ENCODE results near the gene TOM1L2. TPM values are rescaled to one million over a fixed set of nuclear protein-coding genes. Genes with fewer than 3 reads are reported as not detected.

TOM1L2 gene
- total RNA-seq, 1 donor from 2014 or later: 88.6 TPM

DNA sequence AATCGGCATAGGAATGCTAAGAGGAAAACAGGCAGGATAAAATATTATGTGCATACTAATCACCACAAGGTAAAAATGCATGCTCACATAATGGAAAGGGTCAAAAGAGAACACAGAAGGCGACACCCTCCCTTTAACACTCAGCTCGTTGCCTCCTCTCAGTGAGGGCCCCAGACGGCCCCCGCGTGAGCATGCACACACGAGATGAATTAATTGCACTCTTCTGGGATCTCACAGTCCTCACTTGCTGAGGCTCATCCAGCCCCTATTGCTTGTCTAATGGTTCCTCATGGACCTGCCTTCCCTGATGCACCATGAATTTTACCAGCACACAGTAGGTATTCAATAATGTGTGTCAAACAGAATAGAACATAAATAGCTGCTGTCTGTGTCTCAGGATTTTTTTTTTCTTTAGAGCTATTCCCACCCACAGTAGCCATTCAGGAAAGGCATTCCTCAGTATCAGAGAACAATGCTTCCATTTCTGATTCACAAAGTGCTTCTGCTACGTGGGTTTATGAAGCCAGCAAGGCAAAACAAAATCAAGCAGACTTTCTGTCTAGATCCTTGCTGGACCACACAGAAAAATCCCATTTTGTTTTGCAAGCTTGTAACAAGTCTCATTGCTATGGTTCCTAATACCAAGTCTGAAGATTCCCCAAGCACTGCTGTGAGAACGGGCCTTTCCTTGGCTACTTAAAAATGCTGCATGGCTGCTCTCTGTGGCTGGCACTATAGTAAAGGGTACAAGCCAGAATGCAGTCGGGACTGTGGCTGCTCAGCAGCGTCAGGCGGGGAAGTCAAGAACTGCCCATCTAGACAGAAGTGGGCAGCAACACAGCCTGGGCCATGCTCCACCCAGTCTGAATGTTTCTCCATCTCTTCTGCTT, 43.6 kb downstream of the TOM1L2 start:
- H3K4me3 ChIP-seq: no peak overlapping the region
- peaks cover 26% of the 10 kb centered on the region for H3K4me1 ChIP-seq
- H3K27ac ChIP-seq: no peak overlapping the region
- H3K9me3 ChIP-seq: no peaks in the 10 kb centered on the region
- TF ChIP-seq POLR2A (IDR thresholded peaks at IDR 0.05): no peak
- TF ChIP-seq, protein P1, sequence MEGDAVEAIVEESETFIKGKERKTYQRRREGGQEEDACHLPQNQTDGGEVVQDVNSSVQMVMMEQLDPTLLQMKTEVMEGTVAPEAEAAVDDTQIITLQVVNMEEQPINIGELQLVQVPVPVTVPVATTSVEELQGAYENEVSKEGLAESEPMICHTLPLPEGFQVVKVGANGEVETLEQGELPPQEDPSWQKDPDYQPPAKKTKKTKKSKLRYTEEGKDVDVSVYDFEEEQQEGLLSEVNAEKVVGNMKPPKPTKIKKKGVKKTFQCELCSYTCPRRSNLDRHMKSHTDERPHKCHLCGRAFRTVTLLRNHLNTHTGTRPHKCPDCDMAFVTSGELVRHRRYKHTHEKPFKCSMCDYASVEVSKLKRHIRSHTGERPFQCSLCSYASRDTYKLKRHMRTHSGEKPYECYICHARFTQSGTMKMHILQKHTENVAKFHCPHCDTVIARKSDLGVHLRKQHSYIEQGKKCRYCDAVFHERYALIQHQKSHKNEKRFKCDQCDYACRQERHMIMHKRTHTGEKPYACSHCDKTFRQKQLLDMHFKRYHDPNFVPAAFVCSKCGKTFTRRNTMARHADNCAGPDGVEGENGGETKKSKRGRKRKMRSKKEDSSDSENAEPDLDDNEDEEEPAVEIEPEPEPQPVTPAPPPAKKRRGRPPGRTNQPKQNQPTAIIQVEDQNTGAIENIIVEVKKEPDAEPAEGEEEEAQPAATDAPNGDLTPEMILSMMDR (IDR thresholded peaks at IDR 0.05): no peak
- TF ChIP-seq POLR2AphosphoS5 (IDR thresholded peaks at IDR 0.05; ENCODE audit: insufficient read depth in 1 of 2, low read depth in 1 of 2): no peak
- H3K27me3 ChIP-seq: no peaks in the 10 kb centered on the region
- intact Hi-C loops (cut with DNase I): loop anchor here (10.0 kb wide), 1 partner anchor 114 kb away; no protein-coding TSS in a partner anchor
- no peak for DNase-seq (ENCODE audit: extremely low spot score in 2 of 2)
- H3K36me3 ChIP-seq: peaks cover 0 to 4% of the 10 kb centered on the region in 2 donors

DNA sequence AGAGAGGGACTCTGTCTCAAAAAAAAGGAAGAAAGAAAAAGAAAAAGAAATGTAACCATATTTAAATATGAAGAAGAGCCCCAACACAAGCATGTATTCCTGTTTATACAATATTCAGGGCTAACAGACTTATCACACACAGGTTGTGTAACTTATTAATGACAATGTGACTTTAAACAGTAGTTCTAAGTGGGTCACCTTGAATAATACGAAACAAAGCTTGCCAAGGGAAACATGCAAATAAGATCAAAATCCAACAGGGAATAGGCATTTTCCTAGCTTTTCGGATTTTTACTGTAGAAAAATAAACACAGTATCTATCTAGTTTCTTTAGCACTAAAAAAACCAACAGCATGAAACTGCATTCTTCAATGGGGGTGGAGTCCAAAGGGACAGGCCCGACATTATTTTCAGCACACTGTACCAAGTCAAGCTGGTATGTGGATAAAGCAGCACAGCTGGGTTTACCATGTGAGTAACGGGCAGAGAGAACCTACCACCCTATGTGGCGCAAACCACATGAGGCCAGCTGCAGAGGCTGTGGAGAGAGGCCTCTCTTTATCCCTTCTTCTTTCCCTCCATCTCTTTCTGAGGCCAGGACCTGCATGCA, 45.3 kb downstream of the TOM1L2 start:
- Histone ChIP-seq H3K27ac (no peak overlapping the region), H3K4me3 (no peak overlapping the region), H3K9me3 (no peaks in the 10 kb centered on the region), H3K27me3 (no peaks in the 10 kb centered on the region), H3K4me1 (peaks cover 43% of the 10 kb centered on the region), H3K36me3 (peaks cover 0 to 4% of the 10 kb centered on the region in 2 donors)
- DNase-seq (ENCODE audit: extremely low spot score in 2 of 2): no peak
- TF ChIP-seq POLR2A (IDR thresholded peaks at IDR 0.05): no peak
- TF ChIP-seq POLR2AphosphoS5 (IDR thresholded peaks at IDR 0.05; ENCODE audit: insufficient read depth in 1 of 2, low read depth in 1 of 2): no peak
- TF ChIP-seq, protein P1 (IDR thresholded peaks at IDR 0.05): no peak
- intact Hi-C loops (cut with DNase I): loop anchor here (10.0 kb wide), 1 partner anchor 112 kb away; no protein-coding TSS in a partner anchor

DNA sequence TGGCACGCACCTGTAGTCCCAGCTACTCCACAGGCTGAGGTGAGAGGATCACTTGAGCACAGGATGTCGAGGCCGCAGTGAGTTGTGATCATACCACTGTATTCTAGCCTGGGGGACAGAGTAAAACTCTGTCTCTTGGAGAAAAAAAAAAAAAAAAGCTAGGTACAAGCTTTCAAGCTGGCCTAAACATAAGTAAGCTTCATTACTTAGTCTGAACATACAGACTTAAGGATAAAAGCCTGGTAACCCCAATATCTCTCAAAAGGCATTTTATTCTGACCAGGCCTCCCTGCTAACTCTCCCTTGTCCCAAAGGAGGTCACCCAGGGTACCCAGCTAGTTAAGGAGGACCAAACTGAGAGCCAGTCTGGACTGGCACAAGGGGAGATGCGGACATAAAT, 46.2 kb downstream of the TOM1L2 start:
- Histone ChIP-seq H3K36me3 (peaks cover 0 to 4% of the 10 kb centered on the region in 2 donors), H3K9me3 (no peaks in the 10 kb centered on the region), H3K4me1 (peaks cover 47% of the 10 kb centered on the region), H3K4me3 (no peak overlapping the region), H3K27me3 (no peaks in the 10 kb centered on the region), H3K27ac (no peak overlapping the region)
- intact Hi-C loops (cut with DNase I): loop anchor here (10.0 kb wide), 1 partner anchor 111 kb away; no protein-coding TSS in a partner anchor
- no peak for DNase-seq (ENCODE audit: extremely low spot score in 2 of 2)
- TF ChIP-seq POLR2A (IDR thresholded peaks at IDR 0.05): no peak
- TF ChIP-seq POLR2AphosphoS5 (IDR thresholded peaks at IDR 0.05; ENCODE audit: insufficient read depth in 1 of 2, low read depth in 1 of 2): no peak
- TF ChIP-seq, protein P1 (IDR thresholded peaks at IDR 0.05): no peak

DNA sequence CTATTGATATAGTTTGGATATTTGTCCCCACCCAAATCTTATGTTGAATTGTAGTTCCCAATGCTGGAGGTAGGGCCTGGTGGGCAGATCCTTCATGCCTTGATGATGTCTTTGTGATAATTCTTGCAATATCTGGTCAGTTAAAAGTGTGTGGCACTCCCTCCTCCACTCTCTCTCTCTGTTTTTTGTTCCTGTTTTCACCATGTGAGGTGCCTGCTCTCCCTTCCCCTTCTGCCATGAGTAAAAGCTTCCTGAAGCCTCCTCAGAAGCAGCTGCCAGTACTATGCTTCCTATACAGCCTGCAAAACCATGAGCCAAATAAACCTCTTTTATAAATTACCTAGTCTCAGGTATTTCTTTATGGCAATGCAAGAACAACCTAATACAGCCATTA, 47.3 kb downstream of the TOM1L2 start:
- no peak overlapping the region for H3K27ac ChIP-seq
- intact Hi-C loops (cut with DNase I): loop anchor here (10.0 kb wide), 1 partner anchor 110 kb away; no protein-coding TSS in a partner anchor
- TF ChIP-seq POLR2A (IDR thresholded peaks at IDR 0.05) (no peak), POLR2AphosphoS5 (IDR thresholded peaks at IDR 0.05; ENCODE audit: insufficient read depth in 1 of 2, low read depth in 1 of 2) (no peak)
- TF ChIP-seq, protein P1 (IDR thresholded peaks at IDR 0.05): no peak
- no peaks in the 10 kb centered on the region for H3K9me3 ChIP-seq
- H3K4me1 ChIP-seq: peaks cover 58% of the 10 kb centered on the region
- H3K4me3 ChIP-seq: no peak overlapping the region
- no peaks in the 10 kb centered on the region for H3K27me3 ChIP-seq
- H3K36me3 ChIP-seq: peaks cover 0 to 4% of the 10 kb centered on the region in 2 donors
- no peak for DNase-seq (ENCODE audit: extremely low spot score in 2 of 2)
